ENCODE results near the gene MPV17L.
A peak's percentile ranks its signal among the peaks of the same experiment; 100 is the strongest.
"Not testable (repeated sequence)": the region's sequence is repeated elsewhere in the genome, so short reads cannot be mapped to it uniquely, and the experiment has no call there.

The MPV17L gene

GRCh38 chr16:15395631-15396508 is at the start of gene MPV17L:
Gene MPV17L (plus strand): TSS chr16:15395754. CDS start chr16:15395898, 144 bp downstream.
- peak; percentile 57 for DNase-seq (ENCODE audit: low spot score)

GRCh38 chr16:15348721-15349120 is 46.8 kb upstream of the MPV17L start:
- not testable (repeated sequence) for DNase-seq (ENCODE audit: low spot score)

- not testable (repeated sequence) for DNase-seq (ENCODE audit: low spot score)
Measured at GRCh38 chr16:15351251-15351650, 44.3 kb upstream of the MPV17L start.

GRCh38 chr16:15351745-15352144 is 43.8 kb upstream of the MPV17L start:
- DNase-seq (ENCODE audit: low spot score) = not testable (repeated sequence)

- not testable (repeated sequence) for DNase-seq (ENCODE audit: low spot score)
Measured at GRCh38 chr16:15352852-15353251, 42.7 kb upstream of the MPV17L start.

- not testable (repeated sequence) for DNase-seq (ENCODE audit: low spot score)
Measured at GRCh38 chr16:15354846-15355245, 40.7 kb upstream of the MPV17L start.

- DNase-seq (ENCODE audit: low spot score) = not testable (repeated sequence)
Measured at GRCh38 chr16:15357495-15357894, 38.1 kb upstream of the MPV17L start.

- DNase-seq (ENCODE audit: low spot score) = not testable (repeated sequence)
Measured at GRCh38 chr16:15378194-15378593, 17.4 kb upstream of the MPV17L start, which contains the start of gene NPIPA5. Gene NPIPA5 (minus strand): TSS chr16:15378294. CDS start chr16:15378294, 0 bp downstream.

- not testable (repeated sequence) for DNase-seq (ENCODE audit: low spot score)
Measured at GRCh38 chr16:15382810-15383209, 12.7 kb upstream of the MPV17L start.

GRCh38 chr16:15388060-15388459 is 7.5 kb upstream of the MPV17L start:
- DNase-seq (ENCODE audit: low spot score) = not testable (repeated sequence)

- not testable (repeated sequence) for DNase-seq (ENCODE audit: low spot score)
Measured at GRCh38 chr16:15389916-15390315, 5.6 kb upstream of the MPV17L start.

GRCh38 chr16:15393025-15393424 is 2.5 kb upstream of the MPV17L start:
- not testable (repeated sequence) for DNase-seq (ENCODE audit: low spot score)

GRCh38 chr16:15396509-15396829 is 915 bp downstream of the MPV17L start:
- not testable (repeated sequence) for DNase-seq (ENCODE audit: low spot score)

- DNase-seq (ENCODE audit: low spot score) = no peak
Measured at GRCh38 chr16:15396948-15397594, 1.5 kb downstream of the MPV17L start.

GRCh38 chr16:15398618-15399316 is 3.2 kb downstream of the MPV17L start:
- no peak for DNase-seq (ENCODE audit: low spot score)

GRCh38 chr16:15399317-15399716 is 3.8 kb downstream of the MPV17L start:
- no peak for DNase-seq (ENCODE audit: low spot score)

- not testable (repeated sequence) for DNase-seq (ENCODE audit: low spot score)
Measured at GRCh38 chr16:15400314-15400713, 4.8 kb downstream of the MPV17L start.

- DNase-seq (ENCODE audit: low spot score) = no peak
Measured at GRCh38 chr16:15401972-15402371, 6.4 kb downstream of the MPV17L start.

- no peak for DNase-seq (ENCODE audit: low spot score)
Measured at GRCh38 chr16:15403392-15403995, 7.9 kb downstream of the MPV17L start.

- not testable (repeated sequence) for DNase-seq (ENCODE audit: low spot score)
Measured at GRCh38 chr16:15404091-15404490, 8.5 kb downstream of the MPV17L start.

GRCh38 chr16:15404792-15405191 is 9.2 kb downstream of the MPV17L start:
- no peak for DNase-seq (ENCODE audit: low spot score)

- not testable (repeated sequence) for DNase-seq (ENCODE audit: low spot score)
Measured at GRCh38 chr16:15407756-15408155, 12.2 kb downstream of the MPV17L start.

Measured in ecto neural progenitor cell (in vitro differentiated cells).